SK-N-MC (cell line): Measurements from ENCODE around the gene SRSF2.

ENCODE experiments used
- EZH2 ChIP-seq: fragments of 200-600 bp; sonication (generic); IDR thresholded peaks from one replicate; pipeline ENCODE4 v1.6.1; 2017; ENCODE audit warnings: antibody characterized with exemption
- FOXP2 ChIP-seq: optimal IDR thresholded peaks from 2 replicates; pipeline ENCODE3; 2011; ENCODE audit warnings: mild to moderate bottlenecking, moderate library complexity; ENCODE audit not compliant: insufficient read depth; ENCODE audit errors: extremely low read length, control extremely low read depth
- POLR2AphosphoS5 ChIP-seq: IDR thresholded peaks from 2 replicates; pipeline ENCODE4 v1.6.1; 2012; ENCODE audit warnings: mild to moderate bottlenecking, low read depth, low read length, borderline replicate concordance

- TF ChIP-seq EZH2 (no peak), FOXP2 (no peak), POLR2AphosphoS5 (no peak)
Observed at GRCh38 chr17:76702076-76702475, 35.1 kb downstream of the SRSF2 start.
